ENCODE results near the gene RSPH1.

The RSPH1 gene

DNA sequence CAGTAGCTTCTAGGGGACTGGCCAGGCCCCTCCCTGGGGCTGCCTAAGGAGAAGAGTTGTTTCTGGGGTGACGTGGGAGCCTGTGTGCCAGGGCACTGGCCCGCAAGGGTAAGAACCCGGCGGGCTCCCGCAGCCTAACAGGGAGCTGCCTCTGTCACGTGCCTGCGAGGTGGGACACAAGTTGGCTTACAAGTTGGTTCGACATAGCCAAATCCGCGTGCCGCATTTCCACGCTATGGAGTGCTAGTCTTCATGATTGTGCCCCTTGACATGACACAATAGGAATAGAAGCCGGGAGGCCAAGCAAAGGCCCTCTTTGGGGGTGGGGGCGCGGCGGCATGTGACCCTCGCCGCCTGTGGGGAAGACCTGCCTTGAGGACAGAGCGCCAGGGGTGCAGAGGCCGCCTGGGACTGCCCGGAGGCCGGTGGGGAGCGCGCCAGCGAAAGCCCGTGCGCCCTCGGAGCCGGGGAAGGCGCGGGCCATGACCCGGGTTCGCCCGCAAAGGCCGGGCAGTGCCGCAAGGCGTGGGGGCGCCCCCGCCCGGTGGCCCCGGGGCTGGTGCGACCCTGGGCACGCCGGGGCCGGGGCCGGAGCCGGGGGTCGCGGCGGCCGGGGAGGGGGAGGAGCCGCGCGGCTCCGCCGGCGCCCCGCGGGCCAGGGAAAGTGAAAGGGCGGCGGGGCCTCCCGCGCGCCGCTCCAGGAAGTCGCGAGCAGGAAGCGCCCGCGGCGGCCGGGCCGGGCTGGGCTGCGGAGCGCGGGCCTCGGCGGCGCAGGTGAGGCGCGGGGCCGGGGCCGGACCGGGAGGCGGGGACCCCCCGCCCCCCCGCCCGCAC is 17.3 kb upstream of the RSPH1 start, which contains the start of gene SLC37A1:
SLC37A1 (plus strand) TSS at position 702 of the 834 bp plus-strand sequence. CDS start 4,603 bp downstream, outside the sequence.
- peaks cover 6% of the 10 kb centered on the region; the same call in 1 of the 2 replicates for H3F3A ChIP-seq (ENCODE audit: low read depth)

DNA sequence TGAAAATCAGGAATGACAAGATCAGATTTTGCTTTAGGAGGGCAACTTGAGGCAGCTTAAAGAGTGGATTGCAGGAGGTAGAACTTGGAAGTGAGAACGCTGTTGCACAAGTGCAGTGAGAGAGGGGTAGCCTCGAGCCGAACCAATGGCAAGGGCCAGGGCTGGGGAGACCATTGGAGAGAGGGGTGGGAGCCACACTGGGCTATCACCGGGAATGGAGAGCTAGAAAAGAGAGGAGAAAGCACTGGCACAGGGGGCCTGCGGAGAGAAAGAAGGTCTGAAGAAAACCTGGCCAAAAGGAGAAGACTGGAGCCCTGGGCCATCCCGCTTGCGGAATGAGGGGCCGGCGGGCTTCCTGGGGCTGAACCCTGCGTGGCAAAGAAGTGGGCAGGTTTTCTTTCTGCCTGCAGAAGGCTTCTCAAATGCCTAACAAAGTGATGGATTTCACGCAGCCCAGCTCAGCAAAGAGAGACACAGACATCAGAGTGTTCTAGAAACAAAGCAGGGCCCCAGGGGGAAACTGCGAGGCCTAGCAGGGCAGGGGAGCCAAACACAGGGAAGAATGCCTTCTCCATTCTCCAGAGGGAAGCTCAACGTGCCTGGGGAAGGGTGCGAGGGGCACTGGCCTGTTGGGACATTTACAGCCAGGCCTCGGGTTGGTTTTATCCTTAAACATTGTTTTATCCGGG is 16.5 kb upstream of the RSPH1 start:
- H3K27me3 ChIP-seq (ENCODE audit: insufficient read depth, low read length, poor library complexity, severe bottlenecking): no peaks in the 10 kb centered on the region
- H3K9me3 ChIP-seq (ENCODE audit: insufficient read depth, low read depth, low read length): no peaks in the 10 kb centered on the region
- H3K9me2 ChIP-seq (replicated peaks; ENCODE audit: low read depth, low read length): no peaks in the 10 kb centered on the region
- H2AFZ ChIP-seq (ENCODE audit: low read length): no peak overlapping the region
- H3K36me3 ChIP-seq (ENCODE audit: insufficient read depth, low read length): peaks cover 2% of the 10 kb centered on the region; the same call in 1 of the 2 replicates
- H3K4me2 ChIP-seq (ENCODE audit: low read depth, low read length, poor library complexity, severe bottlenecking): peak overlapping the region; percentile 68
- H3K4me1 ChIP-seq (ENCODE audit: insufficient read depth, low read length, poor library complexity, severe bottlenecking): peaks cover 60% of the 10 kb centered on the region
- no peak for TF ChIP-seq EZH2phosphoT487 (IDR thresholded peaks at IDR 0.05; ENCODE audit: borderline replicate concordance)
- TF ChIP-seq, protein P1, sequence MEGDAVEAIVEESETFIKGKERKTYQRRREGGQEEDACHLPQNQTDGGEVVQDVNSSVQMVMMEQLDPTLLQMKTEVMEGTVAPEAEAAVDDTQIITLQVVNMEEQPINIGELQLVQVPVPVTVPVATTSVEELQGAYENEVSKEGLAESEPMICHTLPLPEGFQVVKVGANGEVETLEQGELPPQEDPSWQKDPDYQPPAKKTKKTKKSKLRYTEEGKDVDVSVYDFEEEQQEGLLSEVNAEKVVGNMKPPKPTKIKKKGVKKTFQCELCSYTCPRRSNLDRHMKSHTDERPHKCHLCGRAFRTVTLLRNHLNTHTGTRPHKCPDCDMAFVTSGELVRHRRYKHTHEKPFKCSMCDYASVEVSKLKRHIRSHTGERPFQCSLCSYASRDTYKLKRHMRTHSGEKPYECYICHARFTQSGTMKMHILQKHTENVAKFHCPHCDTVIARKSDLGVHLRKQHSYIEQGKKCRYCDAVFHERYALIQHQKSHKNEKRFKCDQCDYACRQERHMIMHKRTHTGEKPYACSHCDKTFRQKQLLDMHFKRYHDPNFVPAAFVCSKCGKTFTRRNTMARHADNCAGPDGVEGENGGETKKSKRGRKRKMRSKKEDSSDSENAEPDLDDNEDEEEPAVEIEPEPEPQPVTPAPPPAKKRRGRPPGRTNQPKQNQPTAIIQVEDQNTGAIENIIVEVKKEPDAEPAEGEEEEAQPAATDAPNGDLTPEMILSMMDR (conservative IDR thresholded peaks at IDR 0.05; ENCODE audit: low read length): no peak
- peaks cover 16% of the 10 kb centered on the region for H4K20me1 ChIP-seq (ENCODE audit: insufficient read depth, low read length, poor library complexity, severe bottlenecking)
- H3F3A ChIP-seq (ENCODE audit: low read depth): peaks cover 6% of the 10 kb centered on the region; the same call in 1 of the 2 replicates
- peaks cover 36% of the 10 kb centered on the region for H3K79me2 ChIP-seq (ENCODE audit: insufficient read depth, low read length)
- H3K9ac ChIP-seq (ENCODE audit: low read depth, low read length, poor library complexity, severe bottlenecking): peak overlapping the region; percentile 74
- peak overlapping the region; percentile 67 for H3K4me3 ChIP-seq (ENCODE audit: low read length, poor library complexity, severe bottlenecking)

More for the DNA sequence above, 17.3 kb upstream of the RSPH1 start, which contains the start of gene SLC37A1:
- Histone ChIP-seq H3K79me2 (ENCODE audit: insufficient read depth, low read length) (peaks cover 45% of the 10 kb centered on the region), H3K4me2 (ENCODE audit: low read depth, low read length, poor library complexity, severe bottlenecking) (peak within 1 kb of the TSS; percentile 84), H3K9me3 (ENCODE audit: insufficient read depth, low read depth, low read length) (no peaks in the 10 kb centered on the region), H2AFZ (ENCODE audit: low read length) (peak within 1 kb of the TSS; percentile 61), H3K27me3 (ENCODE audit: insufficient read depth, low read length, poor library complexity, severe bottlenecking) (no peaks in the 10 kb centered on the region), H3K9ac (ENCODE audit: low read depth, low read length, poor library complexity, severe bottlenecking) (peak within 1 kb of the TSS; percentile 95), H3K9me2 (replicated peaks; ENCODE audit: low read depth, low read length) (no peaks in the 10 kb centered on the region), H3K4me3 (ENCODE audit: low read length, poor library complexity, severe bottlenecking) (peak within 1 kb of the TSS; percentile 93), H3K36me3 (ENCODE audit: insufficient read depth, low read length) (peaks cover 8% of the 10 kb centered on the region; the same call in 1 of the 2 replicates), H3K4me1 (ENCODE audit: insufficient read depth, low read length, poor library complexity, severe bottlenecking) (peaks cover 63% of the 10 kb centered on the region), H4K20me1 (ENCODE audit: insufficient read depth, low read length, poor library complexity, severe bottlenecking) (peaks cover 25% of the 10 kb centered on the region)
- TF ChIP-seq EZH2phosphoT487 (IDR thresholded peaks at IDR 0.05; ENCODE audit: borderline replicate concordance): no peak
- TF ChIP-seq, protein P1 (conservative IDR thresholded peaks at IDR 0.05; ENCODE audit: low read length): 0 out of 2 replicates have a peak, but pooled peaks have one; percentile 11

DNA sequence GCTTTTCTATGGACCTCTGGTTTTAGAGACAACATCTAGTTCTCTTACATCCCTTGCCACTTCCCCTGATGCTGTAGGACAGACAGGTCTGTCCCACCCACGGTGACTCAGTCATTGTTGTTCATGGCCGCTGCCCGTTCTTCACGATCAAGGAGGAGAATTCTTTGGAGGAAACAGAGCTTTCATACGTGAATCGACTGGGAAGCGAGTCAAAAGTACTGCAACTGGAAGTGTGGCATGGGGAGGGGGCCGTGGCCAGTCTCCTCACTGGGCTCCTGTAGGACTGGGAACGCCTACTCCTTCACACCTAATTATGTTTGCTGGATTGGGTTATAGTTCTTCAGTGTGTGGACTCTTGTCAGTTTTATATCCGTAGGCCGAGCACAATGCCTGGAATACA is 13.2 kb upstream of the RSPH1 start:
- Histone ChIP-seq H3K9me3 (ENCODE audit: insufficient read depth, low read depth, low read length) (no peaks in the 10 kb centered on the region), H4K20me1 (ENCODE audit: insufficient read depth, low read length, poor library complexity, severe bottlenecking) (no peaks in the 10 kb centered on the region), H3K4me1 (ENCODE audit: insufficient read depth, low read length, poor library complexity, severe bottlenecking) (peaks cover 62% of the 10 kb centered on the region), H3K4me3 (ENCODE audit: low read length, poor library complexity, severe bottlenecking) (no peak overlapping the region), H3K4me2 (ENCODE audit: low read depth, low read length, poor library complexity, severe bottlenecking) (no peak overlapping the region), H3K27me3 (ENCODE audit: insufficient read depth, low read length, poor library complexity, severe bottlenecking) (no peaks in the 10 kb centered on the region), H3F3A (ENCODE audit: low read depth) (peaks cover 6% of the 10 kb centered on the region; the same call in 1 of the 2 replicates), H2AFZ (ENCODE audit: low read length) (no peak overlapping the region), H3K36me3 (ENCODE audit: insufficient read depth, low read length) (no peaks in the 10 kb centered on the region), H3K79me2 (ENCODE audit: insufficient read depth, low read length) (peaks cover 4% of the 10 kb centered on the region), H3K9ac (ENCODE audit: low read depth, low read length, poor library complexity, severe bottlenecking) (no peak overlapping the region), H3K9me2 (replicated peaks; ENCODE audit: low read depth, low read length) (no peaks in the 10 kb centered on the region)
- TF ChIP-seq, protein P1 (conservative IDR thresholded peaks at IDR 0.05; ENCODE audit: low read length): no peak
- TF ChIP-seq EZH2phosphoT487 (IDR thresholded peaks at IDR 0.05; ENCODE audit: borderline replicate concordance): no peak
